Measurements from ENCODE around the gene HIVEP3.

DNA sequence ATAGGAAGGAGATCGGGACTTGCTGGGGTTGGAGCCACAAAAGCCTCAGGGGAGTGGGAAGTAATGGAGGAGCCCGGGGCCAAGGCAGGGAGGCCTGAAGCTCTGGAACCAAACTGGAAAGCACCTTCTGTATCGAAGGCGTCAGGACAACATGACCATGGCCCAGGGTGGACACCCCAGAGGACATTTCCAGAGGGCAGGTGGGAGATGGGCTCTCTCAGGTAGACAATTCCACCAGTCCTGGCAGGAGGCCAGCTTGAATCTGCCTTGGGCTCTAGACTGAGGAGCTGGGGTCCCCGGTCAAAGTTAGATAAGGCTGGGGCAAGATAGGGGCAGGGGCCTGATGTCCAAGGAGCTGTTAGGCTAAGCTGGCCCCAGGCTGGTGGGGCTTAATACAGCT is 329.3 kb downstream of the HIVEP3 start:
- TF ChIP-seq, protein P1, sequence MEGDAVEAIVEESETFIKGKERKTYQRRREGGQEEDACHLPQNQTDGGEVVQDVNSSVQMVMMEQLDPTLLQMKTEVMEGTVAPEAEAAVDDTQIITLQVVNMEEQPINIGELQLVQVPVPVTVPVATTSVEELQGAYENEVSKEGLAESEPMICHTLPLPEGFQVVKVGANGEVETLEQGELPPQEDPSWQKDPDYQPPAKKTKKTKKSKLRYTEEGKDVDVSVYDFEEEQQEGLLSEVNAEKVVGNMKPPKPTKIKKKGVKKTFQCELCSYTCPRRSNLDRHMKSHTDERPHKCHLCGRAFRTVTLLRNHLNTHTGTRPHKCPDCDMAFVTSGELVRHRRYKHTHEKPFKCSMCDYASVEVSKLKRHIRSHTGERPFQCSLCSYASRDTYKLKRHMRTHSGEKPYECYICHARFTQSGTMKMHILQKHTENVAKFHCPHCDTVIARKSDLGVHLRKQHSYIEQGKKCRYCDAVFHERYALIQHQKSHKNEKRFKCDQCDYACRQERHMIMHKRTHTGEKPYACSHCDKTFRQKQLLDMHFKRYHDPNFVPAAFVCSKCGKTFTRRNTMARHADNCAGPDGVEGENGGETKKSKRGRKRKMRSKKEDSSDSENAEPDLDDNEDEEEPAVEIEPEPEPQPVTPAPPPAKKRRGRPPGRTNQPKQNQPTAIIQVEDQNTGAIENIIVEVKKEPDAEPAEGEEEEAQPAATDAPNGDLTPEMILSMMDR (IDR thresholded peaks at IDR 0.05; ENCODE audit: poor library complexity): no peak
- no peak for TF ChIP-seq EZH2phosphoT487 (IDR thresholded peaks at IDR 0.05; ENCODE audit: low read depth, severe bottlenecking, unreplicated experiment)
